GM12875 (cell line): ENCODE measurements around the gene EGR2.
A peak's percentile ranks its signal among the peaks of the same experiment; 100 is the strongest.

ENCODE experiments used
- H3K4me3 ChIP-seq: one replicate; pipeline ENCODE4 v1.5.1; 2011; ENCODE audit warnings: low read depth, low read length, control low read depth
- TF ChIP-seq, protein P1 (sequence below): IDR thresholded peaks from 2 replicates; pipeline ENCODE4 v1.5.1; 2011; ENCODE audit warnings: low read depth, mild to moderate bottlenecking, control low read depth, inconsistent platforms, low read length, moderate library complexity, borderline replicate concordance; ENCODE audit not compliant: insufficient read depth

Gene EGR2

DNA sequence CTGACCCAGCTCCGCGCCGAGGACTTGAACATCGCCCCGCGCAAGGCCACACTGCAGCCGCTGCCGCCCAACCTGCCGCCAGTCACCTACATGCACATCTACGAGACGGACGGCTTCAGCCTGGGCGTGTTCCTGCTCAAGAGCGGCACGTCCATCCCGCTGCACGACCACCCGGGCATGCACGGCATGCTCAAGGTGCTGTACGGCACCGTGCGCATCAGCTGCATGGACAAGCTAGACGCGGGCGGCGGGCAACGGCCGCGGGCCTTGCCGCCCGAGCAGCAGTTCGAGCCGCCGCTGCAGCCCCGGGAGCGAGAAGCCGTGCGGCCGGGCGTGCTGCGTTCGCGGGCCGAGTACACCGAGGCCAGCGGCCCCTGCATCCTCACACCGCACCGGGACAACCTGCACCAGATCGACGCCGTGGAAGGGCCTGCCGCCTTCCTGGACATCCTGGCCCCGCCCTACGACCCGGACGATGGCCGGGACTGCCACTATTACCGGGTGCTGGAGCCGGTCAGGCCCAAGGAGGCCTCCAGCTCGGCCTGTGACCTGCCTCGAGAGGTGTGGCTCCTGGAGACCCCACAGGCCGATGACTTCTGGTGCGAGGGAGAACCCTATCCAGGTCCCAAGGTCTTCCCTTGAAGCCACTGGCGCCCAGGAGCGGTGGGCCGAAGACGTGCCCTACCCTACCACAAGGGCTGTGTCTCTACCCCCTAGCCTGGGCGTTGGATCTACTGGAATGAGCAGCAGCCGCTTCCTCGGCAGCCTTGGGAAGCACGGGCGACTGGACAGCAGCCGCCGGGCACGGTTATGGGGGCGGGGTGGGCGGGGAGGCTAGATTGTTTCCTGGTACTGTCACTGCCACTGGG, 10.7 kb downstream of the EGR2 start:
- TF ChIP-seq, protein P1, sequence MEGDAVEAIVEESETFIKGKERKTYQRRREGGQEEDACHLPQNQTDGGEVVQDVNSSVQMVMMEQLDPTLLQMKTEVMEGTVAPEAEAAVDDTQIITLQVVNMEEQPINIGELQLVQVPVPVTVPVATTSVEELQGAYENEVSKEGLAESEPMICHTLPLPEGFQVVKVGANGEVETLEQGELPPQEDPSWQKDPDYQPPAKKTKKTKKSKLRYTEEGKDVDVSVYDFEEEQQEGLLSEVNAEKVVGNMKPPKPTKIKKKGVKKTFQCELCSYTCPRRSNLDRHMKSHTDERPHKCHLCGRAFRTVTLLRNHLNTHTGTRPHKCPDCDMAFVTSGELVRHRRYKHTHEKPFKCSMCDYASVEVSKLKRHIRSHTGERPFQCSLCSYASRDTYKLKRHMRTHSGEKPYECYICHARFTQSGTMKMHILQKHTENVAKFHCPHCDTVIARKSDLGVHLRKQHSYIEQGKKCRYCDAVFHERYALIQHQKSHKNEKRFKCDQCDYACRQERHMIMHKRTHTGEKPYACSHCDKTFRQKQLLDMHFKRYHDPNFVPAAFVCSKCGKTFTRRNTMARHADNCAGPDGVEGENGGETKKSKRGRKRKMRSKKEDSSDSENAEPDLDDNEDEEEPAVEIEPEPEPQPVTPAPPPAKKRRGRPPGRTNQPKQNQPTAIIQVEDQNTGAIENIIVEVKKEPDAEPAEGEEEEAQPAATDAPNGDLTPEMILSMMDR, result no peak
- H3K4me3 ChIP-seq, result peak overlapping the region; percentile 98

DNA sequence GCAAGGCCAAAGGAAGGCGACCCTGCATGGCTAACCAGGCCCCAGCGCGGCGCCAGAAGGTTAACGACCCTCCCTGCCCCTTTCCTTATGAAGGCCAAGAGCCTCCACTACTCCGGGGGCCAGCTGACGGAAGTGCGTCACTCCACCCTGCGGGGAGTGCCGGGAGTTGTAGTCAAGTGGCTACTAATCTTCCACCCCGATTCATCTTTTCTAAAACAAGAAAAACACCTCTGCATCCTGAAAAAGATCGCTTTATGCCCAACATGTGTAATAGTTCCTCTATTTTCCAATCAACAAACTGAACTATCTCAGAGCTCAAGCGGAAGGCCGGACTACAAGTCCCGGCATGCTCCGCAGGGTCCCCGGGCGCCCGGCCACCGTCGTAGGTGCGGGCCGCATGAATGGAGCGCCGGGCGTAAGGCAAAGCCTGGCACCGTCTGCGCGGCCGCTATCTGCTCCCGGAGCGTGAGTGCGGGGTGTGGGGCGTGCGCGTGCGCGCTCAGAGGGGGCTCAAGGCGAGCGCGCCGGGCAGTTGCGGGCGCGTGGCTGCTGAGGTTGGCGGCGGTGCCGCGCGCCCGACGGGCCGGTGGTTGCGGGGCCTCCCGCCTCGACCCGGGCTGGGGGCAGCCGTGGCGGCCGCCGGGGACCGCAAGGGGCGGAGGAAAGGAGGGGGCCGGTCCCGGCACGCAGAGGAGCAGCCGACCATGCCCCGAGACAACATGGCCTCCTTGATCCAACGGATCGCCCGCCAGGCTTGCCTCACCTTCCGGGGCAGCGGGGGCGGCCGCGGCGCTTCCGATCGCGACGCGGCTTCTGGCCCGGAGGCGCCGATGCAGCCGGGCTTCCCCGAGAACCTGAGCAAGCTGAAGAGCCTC, 11.6 kb downstream of the EGR2 start, which contains the start of gene ADO:
Gene ADO (plus strand): TSS at position 365 of the 875 bp plus-strand sequence. CDS start 340 bp downstream, at position 705.
- H3K4me3 ChIP-seq, result peak within 1 kb of the TSS; percentile 98
- TF ChIP-seq, protein P1, result no peak

DNA sequence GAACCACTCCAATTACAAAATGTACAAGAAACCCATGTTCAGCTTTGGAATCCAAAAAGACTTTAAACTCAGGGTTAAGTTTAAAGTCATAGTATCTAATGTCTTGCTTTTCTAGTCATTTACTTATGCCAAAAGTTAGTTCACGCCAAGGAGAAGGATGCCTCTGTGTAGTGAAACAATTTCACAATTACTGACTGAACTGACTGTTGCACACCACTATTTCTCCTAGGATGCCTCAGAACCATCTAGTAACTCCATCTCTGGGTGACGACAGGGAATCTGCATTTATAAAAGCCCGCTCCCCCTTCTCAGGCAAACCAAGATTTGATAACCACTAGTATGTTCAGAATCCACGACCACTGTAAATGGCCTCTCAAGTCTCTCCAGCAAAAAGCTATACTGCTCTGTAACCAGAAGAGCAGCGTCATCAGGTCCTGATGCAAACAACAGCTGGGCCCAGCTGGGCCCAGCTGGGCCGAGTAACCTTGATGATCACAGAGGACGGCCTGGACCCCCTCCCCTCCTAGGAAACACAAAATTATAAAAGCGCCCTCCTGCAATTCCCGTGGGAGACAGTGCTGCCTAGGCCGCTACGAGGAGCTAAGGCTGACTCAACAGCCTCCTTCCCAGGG, 12.3 kb downstream of the EGR2 start:
- peak overlapping the region; percentile 98 for H3K4me3 ChIP-seq
- TF ChIP-seq, protein P1, result no peak

DNA sequence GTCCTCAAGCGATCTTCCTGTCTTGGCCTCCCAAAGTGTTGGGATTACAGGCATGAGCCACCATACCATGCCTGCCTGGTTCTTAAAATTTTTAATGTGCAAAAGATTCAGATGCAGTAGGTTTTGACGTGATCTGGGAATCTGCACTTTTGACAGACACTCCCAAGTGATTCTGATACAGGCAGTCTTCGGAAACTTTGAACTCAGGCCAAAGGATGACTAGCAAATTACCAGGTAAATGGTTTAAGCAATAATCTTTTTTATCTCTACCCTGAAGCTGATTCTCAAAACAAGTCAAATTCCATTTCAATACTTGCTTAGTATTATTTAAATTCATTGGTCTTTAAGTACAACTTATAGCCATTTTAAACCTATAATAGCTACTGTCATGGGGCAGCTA, 14.3 kb downstream of the EGR2 start:
- TF ChIP-seq, protein P1, result no peak

DNA sequence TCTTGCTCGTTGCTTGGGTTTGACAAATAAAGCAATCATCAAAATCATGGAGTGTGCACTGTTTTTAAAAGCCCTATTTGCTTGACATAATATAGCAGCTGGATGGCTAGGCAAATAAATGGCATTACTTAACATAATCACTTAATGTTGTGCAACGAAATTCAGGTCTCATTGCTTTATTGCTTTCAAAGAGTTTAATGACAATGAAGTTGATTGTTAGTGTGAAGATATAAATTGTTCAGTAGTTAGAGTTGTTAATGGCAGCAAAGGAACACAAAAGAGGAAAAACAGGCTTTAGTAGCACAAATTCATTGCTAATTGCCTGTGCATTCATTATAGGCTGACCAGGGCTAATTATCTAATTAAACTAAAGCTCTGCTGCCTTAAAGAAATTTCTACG, 19.3 kb downstream of the EGR2 start:
- TF ChIP-seq, protein P1, result no peak
- no peak overlapping the region for H3K4me3 ChIP-seq

More for the DNA sequence above, 14.3 kb downstream of the EGR2 start:
- no peak overlapping the region for H3K4me3 ChIP-seq

DNA sequence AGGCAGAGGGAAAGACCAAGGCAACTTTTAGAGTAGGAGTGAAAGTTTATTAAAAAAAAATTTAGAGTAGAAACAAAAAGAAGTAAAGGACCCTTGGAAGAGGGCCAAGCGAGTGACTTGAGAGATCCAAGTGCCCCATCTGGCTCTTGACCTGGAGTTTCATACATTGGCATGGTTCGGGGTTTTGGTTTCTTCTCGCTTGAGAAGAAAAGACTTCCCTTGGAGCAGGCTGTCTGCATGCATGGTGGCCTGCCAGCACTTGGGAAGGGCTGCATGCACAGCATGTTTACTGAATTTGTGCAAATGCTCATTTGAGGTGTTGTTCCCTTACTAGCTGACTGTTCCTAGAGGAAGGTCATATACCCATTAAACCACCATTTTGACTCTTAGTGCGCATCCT, 20.4 kb downstream of the EGR2 start:
- H3K4me3 ChIP-seq, result no peak overlapping the region
- TF ChIP-seq, protein P1, result no peak
